Occipital lobe (tissue), 2 donors: ENCODE results near the gene EZR. TPM values are rescaled to one million over a fixed set of nuclear protein-coding genes. Genes with fewer than 3 reads are reported as not detected.
"Not testable (repeated sequence)": the region's sequence is repeated elsewhere in the genome, so short reads cannot be mapped to it uniquely, and the experiment has no call there.

Experiments
- DNase-seq: peaks from one replicate; lab custom pipeline; 2025; lab: John Stamatoyannopoulos, UW
- total RNA-seq: library from RNA; depleted of rRNA; stranded (reverse); fragments of >200 nt; gene quantifications from one replicate; pipeline ENCODE4 v1.2.3, GENCODE V29; 2014

The EZR gene
- total RNA-seq, 1 donor from 2014 or later: 162 TPM

DNA sequence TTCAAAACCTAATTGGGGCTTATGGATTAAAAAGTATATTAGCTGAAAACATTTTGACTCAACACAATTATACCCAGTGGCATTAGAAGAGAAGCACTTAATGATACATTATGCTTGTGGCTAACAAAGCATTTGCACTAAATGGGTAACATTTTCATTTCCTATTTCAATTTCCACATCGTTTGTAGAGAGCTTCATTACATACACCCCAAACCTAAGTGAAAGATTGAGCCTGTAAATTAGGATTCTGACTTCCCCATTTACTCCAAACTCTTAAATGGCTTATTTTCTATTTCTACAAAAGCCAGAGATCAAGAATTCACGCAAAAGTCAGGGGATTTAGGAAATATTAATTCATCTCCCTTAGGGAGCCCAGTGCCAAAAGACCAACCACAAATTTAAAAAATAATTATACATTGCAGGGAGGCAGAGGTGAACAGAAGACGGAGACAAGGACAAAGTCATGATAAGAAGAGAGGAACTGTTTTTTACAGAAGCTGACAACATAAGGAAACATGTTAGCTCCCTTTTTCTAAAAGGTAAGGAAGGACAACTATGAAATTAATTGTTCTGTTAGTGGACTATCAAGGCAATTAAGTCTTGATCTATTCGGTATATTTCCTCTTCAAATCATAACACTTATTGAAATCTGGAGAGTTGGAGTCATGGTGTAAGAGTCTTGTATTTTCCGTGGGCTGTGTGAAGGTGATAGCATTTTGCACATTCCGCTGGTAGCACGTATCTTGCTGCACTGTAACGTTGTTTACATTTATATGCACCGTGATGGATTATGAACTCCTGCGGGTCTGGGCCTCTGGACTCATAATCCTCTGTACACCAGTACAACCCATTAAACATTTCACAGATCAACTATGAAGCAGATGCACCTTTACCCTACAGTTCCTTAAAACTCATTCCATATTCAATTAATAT, 24.8 kb upstream of the EZR start:
- DNase-seq: no peak

DNA sequence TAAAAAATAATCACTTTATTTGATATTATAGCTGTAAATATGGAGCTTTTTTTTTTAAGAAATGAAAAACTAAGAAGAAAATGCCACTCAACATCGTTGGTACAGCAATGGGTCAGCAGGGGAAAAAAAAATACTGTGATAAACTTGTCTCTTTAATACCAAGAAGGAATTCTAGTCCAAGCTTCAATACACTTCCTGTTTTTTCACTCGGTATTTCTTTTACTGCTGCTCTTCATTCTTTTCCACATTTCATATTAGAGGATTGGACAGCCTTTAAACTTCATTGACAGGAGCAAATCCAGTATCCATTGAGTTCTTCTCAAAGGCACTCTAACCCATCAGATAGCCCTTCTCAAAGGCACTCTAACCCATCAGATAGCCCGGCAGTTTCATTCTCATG, 22.2 kb upstream of the EZR start:
- no peak for DNase-seq

DNA sequence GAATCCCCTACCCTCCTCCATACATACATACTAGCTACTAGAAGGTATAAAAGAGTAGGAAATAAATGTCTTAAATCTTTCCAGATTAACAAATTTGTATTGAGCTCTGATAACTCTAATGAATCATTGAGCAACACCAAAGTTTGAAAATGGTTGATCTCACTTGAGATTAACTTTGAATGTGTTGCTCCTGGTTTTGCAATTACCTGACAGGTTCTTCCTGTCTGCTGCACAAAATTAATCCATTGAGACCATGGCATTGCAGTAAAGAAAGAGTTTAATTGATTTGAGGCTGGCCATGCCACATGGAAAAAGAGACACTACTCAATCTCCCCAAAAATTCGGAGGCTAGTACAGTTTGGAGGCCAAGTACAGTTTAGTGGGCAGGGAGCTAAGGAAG, 21.3 kb upstream of the EZR start:
- DNase-seq: no peak

DNA sequence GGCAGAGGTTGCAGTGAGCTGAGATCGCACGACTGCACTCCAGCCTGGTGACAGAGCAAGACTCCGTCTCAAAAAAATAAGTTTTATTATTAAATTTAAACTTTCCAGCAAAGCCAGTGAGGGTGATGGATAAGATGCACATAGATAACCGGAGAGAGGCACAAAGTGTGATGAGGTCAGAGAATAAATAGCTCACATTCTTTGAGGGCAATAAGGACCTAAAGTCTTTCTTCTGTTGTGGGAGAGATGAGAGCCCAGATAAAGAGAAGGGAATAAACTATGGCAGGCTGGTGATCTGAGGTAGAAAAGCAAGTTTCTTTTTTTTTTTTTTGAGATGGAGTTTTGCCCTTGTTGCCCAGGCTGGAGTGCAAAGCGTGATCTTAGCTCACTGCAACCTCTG, 20.6 kb upstream of the EZR start:
- no peak for DNase-seq

DNA sequence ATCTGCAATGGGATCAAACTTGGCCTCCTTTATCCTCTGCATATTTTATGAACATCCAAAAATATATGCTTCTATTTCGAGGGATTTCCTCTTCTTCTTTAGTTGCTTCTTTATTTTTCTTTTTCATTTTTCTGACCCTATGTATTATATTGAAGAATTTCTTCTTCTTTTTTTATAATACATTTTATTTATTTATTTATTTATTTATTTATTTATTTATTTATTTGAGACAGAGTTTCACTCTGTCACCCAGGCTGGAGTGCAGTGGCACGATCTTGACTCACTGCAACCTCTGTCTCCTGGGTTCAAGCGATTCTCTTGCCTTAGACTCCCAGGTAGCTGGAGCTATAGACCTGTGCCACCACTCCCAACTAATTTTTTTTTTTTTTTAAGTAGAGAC, 19.6 kb upstream of the EZR start:
- DNase-seq: not testable (repeated sequence)

DNA sequence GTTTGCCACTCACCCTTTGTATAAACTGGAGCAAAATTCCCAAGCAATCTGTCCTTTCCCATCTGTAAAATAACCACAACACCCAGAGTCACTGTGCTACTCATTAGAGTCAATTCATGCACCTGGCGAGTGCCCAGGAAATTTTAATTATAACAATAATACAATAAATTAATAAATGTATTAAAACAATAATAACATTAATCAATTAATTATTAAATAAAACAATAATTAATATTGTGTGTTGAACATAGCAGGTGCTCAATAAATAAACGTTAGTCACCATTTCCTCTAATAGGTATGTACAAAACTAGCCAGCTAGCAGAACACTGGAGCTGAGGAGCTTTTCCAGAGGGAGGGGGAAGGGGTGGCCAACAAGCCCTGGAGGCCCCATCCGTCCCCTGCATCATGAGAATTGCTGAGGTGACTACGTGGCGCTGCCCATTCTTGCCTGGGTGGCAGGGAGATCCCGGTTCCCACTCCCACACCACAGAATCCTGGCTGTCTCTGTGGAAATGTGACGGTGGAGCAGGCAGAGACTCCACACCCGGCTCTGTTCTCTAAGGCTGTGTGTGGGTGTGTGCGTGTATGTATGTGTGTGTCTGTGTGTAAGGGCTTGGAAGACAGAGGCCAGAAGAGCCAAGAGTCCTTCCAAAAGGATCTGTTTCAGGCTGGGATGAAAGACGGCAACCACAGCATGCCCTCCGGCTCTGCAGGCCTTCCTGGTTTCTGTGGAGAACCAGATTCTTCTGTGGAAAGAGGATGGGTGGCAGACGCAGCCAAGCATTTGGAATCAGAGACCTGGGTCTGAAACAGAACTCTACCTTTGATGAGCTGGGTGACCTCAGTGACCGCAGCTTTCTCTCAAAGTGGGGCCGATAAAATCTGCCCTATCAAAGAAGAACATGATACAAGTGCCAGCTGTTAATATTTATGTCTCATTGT, 18.8 kb upstream of the EZR start:
- DNase-seq: no peak

DNA sequence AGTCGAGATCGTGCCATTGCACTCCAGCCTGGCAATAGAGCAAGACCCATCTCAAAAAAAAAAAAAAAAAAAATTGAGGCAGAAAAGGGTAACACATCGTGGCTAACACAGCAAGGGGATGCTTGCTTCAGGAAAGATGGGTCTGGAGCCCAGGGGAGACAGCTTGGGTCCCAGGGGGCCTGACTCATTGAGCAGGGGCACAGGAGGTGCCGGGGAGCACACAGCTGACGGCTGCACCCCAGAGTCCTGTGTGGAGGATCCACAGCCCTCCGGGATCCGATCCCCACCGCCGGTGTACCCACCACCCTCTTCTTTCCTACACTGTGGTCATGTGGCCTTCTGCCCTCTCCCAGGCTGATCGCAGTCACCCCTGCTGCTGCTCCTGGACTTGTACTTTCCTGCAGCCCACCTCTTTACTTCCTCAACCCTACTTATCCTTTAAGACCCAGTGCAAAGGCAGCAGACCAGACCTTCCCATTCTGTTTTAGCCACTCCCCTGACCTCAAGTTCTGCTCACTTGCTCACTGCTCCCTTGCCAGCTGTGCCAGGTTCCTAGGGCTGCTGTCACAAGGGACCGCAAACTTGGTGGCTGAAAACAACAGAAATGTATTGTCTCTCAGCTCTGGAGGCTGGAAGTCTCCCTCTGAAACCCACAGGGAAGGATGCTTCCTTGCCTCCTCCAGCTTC, 17.6 kb upstream of the EZR start:
- no peak for DNase-seq

DNA sequence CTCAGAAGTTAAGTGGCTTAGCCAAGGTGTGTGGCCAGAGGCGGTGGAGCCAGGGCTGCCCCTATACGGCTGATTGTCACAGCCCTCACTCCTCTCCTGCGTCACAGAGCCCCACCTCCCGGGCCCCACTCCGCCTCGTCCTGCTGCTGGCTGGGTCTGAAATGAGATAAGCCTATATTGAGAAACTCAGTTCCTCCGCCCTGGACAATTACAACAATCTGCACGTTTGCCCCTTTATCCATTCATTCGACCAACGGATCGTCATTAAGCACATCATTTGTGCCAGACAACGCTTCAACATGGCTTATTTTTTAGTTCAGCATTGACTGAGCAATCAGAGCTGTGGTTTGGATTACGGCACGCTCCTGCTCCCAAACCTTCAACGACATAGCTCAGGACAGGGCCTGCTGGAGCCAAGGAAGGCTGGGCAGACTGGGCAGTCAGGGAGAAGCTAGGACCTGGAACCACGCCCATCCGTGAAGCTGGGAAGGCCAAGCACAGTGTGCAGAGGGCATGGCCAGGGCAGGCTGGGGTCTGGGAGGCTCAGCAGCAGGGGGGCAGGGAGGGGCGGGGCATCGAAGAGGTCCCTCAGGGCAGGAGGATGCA, 16.6 kb upstream of the EZR start:
- no peak for DNase-seq

DNA sequence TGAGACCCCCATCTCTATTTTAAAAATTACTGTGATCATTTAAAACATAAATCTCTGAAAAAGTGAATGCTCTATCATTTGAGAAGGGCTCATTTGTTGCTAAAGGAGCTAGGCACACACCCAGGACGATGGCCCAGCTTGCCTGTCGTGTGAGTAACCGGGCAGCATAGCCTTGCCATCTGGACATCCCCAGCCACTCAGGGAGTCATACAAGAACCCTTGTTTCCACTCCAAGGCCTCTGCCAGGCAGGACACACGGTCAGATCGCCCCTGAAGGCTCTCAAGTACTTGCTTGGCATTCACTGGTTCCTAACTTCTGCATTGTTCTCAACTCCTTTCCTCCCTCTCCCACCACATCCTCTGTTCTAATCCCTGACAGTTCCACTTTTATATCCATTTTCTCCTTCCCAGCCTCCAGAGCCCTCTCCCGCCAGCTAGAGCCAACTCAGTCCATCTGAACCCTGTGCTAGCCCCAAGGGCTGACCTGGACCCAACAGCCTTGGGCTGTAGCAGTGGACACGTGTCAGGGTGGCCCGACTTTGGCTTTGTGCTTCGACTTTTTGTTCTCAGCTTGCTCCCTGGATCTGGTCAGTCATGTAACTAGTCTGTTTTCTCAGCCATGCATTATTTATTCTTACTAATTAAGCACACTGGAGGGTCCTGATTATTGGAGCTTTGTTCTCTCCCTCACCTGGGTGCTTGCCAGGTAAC, 15.7 kb upstream of the EZR start:
- no peak for DNase-seq

DNA sequence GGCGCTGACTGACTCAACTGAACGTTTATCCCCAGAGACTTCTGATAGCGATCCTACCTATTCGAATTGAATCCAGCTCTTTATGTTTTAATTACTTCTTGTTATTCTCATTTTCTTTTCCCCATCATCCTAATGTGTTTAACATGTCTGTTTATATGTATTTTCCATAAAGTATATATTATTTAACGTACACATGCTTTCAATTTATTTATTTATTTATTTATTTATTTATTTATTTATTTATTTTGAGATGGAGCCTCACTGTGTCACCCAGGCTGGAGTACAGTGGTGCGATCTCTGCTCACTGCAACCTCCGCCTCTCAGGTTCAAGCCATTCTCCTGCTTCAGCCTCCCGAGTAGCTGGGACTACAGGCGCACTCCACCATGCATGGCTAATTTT, 13.6 kb upstream of the EZR start:
- not testable (repeated sequence) for DNase-seq

DNA sequence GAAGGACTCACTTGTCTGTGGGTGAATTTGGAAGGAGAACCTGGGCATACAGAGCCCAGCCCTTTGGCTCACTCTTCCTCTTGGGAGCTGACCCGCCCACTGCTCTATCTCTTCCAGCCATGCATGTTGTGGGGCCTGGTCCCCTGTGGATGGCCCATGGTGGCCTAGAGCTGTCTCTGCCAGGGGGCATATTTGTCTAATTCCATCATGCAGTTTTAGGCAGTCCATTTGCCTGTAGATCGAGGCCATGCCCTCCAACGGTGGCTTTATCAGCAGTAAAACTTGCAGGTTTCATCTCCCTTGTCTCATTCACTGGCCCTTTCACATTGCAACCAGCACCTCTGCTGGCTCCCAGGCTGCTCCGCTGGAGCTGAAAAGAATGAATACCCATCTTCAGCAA, 12.9 kb upstream of the EZR start:
- no peak for DNase-seq

DNA sequence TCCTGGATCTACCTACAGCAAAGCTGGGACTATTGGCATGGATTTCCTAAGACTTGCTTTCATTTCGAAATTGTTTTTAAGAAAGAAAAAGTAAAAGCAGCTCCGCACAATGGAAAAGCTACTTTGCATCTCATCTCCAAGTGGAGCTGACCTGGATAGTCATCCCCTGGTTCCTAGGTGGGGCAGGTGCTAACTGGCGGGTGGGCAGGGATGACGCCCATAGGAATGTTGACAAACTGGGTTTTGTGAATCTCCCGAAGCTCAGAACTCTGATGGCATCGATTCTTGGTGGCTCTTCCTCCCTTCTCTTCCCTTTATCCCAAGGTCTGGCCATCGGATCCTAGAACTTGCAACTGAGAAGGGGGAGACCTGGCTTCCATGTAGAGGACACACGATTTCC, 12.4 kb upstream of the EZR start:
- DNase-seq: no peak

DNA sequence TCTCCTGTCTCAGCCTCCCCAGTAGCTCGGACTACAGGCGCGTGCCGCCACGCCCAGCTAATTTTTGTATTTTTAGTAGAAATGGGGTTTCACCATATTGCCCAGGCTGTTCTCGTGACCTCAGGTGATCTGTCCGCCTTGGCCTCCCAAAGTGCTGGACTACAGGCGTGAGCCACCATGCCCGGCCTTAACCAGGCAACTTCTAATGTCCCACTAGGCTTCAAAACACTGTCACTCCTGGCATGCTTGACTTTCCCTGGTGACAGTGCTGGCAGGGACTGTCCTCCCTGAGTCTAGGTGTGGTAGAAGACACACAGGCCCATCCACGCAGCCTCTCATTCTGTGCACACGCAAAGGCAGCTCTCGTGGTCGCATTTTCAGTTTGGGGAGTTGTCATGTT, 11.6 kb upstream of the EZR start:
- DNase-seq: no peak

DNA sequence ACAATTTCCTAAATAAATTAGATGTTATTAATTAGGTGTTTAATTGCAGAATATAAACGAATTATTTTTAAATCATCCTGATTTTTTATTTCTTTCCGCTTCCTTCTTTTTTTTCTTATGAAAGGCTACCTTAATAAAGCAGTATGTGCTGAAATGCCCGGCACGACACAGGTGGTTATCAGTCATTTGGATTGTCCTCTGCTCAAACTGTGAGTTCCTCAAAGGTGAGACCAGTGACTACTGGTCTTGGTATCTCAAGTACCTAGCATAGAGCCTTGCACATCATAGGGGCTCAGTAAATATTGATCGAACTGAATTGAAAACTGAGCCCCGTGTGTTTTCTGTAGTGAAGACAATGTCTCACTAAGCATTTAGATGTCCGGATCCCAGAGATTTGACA, 9.6 kb upstream of the EZR start:
- no peak for DNase-seq

DNA sequence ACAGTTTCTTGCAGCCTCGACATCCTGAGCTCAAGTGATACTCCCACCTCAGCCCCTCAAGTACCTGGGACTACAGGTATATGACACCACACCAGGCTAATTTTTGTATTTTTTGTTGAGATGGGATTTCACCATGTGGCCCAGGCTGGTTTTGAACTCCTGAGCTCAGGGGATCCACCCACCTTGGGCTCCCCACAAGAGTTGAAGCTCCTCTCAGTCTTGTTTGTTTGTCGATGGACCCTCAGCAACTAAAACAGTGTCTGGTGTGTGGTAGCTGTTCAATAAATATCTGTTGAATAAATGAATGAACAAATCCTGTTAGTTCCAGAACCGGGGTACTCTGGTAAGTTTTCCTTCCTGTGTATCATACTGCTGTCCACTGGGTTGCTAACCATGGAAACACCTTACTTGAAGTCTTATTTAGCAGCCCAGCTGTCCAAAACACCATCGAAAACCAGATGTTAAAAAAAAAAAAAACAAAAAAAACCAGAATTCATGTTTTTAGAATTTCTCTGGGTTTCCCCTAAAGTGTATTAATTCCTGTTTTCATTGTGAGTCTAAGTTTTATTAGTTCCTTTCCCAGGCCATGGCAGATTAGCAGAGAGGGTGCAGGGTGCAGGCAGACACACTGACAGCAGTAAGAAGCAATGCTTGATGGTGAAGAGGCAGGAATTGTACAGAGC, 7.8 kb upstream of the EZR start:
- DNase-seq: no peak

DNA sequence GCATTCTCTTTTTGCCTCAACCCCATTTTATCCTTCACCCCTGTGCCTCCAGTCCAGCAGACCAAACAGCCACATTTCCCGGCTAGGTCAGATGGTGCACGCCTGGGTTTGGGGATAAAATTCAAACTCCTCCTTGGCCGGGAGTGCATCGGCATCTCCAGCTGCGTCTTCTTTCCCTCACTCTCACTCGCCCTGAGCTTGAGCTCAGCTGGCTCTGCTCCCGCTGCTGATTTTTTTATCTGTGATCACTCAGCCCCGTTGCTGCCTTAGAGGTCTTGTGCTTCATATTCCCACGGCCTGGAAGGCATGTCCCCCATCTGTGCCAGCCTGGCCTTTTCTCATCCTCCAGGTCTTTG, 6.8 kb upstream of the EZR start:
- DNase-seq: no peak

DNA sequence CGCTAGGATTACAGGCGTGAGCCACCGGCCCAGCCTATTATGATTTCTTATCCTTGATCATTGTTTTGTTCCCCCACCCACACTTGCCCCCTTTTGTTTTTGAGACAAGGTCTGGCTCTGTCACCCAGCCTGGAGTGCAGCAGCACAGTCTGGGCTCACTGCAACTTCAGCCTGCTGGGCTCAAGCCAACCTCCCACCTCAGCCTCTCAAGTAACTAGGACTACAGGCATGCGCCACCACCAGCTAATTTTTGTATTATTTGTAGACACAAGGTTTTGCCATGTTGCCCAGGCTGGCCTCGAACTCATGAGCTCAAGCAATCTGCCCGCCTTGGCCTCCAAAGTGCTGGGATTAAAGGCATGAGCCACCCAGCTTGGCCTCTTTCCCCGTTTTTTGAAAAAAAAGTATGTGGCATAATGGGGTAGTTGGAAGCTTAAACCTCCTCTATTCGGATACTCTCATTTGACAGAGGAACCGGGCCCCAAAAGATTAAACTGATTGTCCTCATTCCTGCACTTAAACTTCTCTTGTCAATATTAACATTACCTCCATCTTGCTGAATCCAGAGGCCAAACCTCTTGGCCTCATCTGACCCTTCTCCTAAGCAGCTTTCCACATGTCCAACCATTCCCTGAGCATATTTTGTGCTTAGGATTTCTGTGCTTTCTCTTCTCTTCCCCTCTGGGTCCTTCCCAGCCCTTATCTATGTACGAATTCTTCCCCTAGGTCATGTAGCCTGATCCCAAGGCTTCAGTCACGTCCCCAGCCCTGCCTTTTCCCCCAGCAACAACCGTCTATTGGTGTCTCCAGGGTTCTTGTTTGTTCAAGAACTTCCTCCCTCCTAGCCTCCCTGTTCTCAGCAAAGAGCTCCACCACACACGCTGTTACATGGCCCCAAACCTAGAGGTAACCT, 6.1 kb upstream of the EZR start:
- no peak for DNase-seq

DNA sequence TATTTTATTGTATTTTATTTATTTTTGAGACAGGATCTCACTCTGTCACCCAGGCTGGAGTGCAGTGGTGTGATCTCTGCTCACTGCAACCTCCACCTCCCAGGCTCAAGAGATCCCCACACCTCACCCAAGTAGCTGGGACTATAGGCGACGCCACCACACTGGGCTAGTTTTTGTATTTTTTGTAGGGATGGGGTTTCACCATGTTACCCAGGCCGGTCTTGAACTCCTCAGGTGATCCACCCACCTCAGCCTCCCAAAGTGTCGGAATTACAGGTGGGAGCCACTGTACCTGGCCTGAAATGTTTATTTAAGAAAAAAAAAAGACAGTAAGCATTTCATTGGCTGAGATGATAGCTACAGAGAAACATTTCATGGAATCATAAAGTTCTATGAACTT, 4.4 kb upstream of the EZR start:
- DNase-seq: not testable (repeated sequence)

DNA sequence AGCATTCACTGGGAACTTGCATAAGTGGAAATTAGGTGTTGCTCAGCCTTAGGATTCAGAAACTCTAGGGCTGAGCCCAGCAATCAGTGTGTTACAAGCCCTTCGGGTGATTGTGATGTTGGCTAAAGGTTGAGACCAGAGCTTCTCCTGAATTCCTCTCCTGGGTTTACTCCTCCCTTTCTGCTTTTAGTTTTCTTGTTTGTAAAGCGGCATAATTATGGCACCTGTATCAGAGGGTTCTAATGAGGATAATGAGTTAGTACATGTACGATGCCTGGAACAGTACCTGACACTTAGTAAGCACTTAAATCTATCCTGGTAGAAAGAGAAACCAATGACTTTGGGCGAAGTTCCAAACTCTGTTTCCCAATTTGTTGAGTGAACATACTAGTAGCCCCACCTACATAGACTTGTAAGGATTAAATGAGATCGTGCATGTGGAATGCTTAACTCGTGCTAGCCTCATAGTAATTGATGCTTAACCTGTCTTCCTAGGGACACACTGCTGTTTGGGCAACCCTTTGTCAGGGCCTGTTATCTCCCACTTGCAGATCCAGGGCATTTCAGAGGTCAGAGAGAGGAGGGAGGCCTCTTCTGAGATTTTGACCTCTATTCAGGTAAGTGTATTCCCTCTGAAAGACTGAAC, 932 bp upstream of the EZR start:
- no peak for DNase-seq
